B cell (primary cell): Measurements from ENCODE around the gene SDK1.

Experiments used
- CTCF ChIP-seq: fragments of 200-600 bp; IDR thresholded peaks from one replicate; pipeline ENCODE4 v1.8.0; 2022; ENCODE audit warnings: antibody characterized with exemption, mild to moderate bottlenecking
- EZH2 ChIP-seq: IDR thresholded peaks from 2 replicates; pipeline ENCODE4 v1.6.1; 2012; ENCODE audit warnings: borderline replicate concordance, low read depth, mild to moderate bottlenecking, moderate library complexity, low read length; ENCODE audit not compliant: insufficient read depth, poor library complexity, severe bottlenecking

DNA sequence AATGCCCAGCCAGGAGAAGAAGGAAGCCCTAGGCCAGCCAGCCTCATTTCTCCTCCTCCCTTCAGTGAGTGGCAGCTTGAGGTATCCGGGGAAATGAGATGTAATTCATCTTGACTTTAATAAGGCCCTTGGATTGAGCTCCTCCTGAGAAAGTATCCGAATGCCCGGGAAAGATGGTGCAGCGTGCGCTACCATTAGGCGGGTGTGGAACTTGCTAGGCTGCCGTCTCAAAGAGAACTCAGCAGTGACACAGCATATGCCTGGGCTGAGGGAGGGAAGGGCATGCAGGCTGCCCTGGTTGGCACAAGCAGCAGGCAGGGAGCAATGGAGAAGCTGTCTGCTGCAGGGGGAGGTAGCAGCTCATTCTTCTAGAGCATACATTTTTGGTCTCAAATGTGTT, 721.2 kb downstream of the SDK1 start:
- TF ChIP-seq CTCF: no peak
- TF ChIP-seq EZH2: no peak
